Posterior cingulate gyrus (tissue), 11 donors: ENCODE results near the gene ZNF366.

Experiments
- DNase-seq, 10 donors: peaks; one replicate each; pipeline versions ENCODE4 v3.0.0 to v3.0.0-alpha.2; 2020 to 2021; ENCODE audit warnings: mixed read lengths in 3 of 10
- intact Hi-C: fragments of 100-400 bp; cut with DNase I; formaldehyde crosslinking; loops from one replicate; pipeline ENCODE4 v1.15.1; 2023

Gene ZNF366

GRCh38 chr5:72522607-72523006 is 15.4 kb upstream of the ZNF366 start:
- intact Hi-C loops, result no loop called here
- DNase-seq, result no peak

GRCh38 chr5:72519111-72519510 is 11.9 kb upstream of the ZNF366 start:
- intact Hi-C loops, result no loop called here
- no peak for DNase-seq

- no peak for DNase-seq
- intact Hi-C loops, result no loop called here
Measured at GRCh38 chr5:72518001-72518683, 10.9 kb upstream of the ZNF366 start.

GRCh38 chr5:72516916-72517315 is 9.7 kb upstream of the ZNF366 start:
- intact Hi-C loops, result no loop called here
- no peak for DNase-seq

GRCh38 chr5:72515211-72515610 is 8.0 kb upstream of the ZNF366 start:
- DNase-seq, result no peak
- intact Hi-C loops, result no loop called here

- DNase-seq, result no peak
- intact Hi-C loops, result no loop called here
Measured at GRCh38 chr5:72512593-72512860, 5.3 kb upstream of the ZNF366 start.

GRCh38 chr5:72511774-72512592 is 4.8 kb upstream of the ZNF366 start:
- intact Hi-C loops, result no loop called here
- DNase-seq, result no peak

- DNase-seq, result no peak
- intact Hi-C loops, result no loop called here
Measured at GRCh38 chr5:72511366-72511765, 4.2 kb upstream of the ZNF366 start.

GRCh38 chr5:72510610-72511181 is 3.5 kb upstream of the ZNF366 start:
- intact Hi-C loops, result no loop called here
- DNase-seq, result peak; percentile 20 to 92 (median 52)

GRCh38 chr5:72509401-72509800 is 2.2 kb upstream of the ZNF366 start:
- intact Hi-C loops, result no loop called here
- peak; percentile 27 to 93 (median 61) for DNase-seq

GRCh38 chr5:72508241-72509170 is 1.3 kb upstream of the ZNF366 start:
- intact Hi-C loops, result no loop called here
- DNase-seq, result no peak

- no peak for DNase-seq
Measured at GRCh38 chr5:72507907-72508238, 663 bp upstream of the ZNF366 start.

GRCh38 chr5:72506158-72506549 is 1.1 kb downstream of the ZNF366 start:
- DNase-seq, result no peak
- intact Hi-C loops, result no loop called here

More at GRCh38 chr5:72507907-72508238, 663 bp upstream of the ZNF366 start:
- intact Hi-C loops, result no loop called here

GRCh38 chr5:72505539-72506157 is 1.6 kb downstream of the ZNF366 start:
- intact Hi-C loops, result no loop called here
- DNase-seq, result no peak

GRCh38 chr5:72505016-72505415 is 2.2 kb downstream of the ZNF366 start:
- no peak for DNase-seq
- intact Hi-C loops, result no loop called here

GRCh38 chr5:72503888-72504491 is 3.2 kb downstream of the ZNF366 start:
- DNase-seq, result no peak
- intact Hi-C loops, result no loop called here

GRCh38 chr5:72501488-72501887 is 5.7 kb downstream of the ZNF366 start:
- intact Hi-C loops, result no loop called here
- no peak for DNase-seq

GRCh38 chr5:72499730-72500129 is 7.5 kb downstream of the ZNF366 start:
- intact Hi-C loops, result no loop called here
- no peak for DNase-seq

GRCh38 chr5:72499090-72499489 is 8.1 kb downstream of the ZNF366 start:
- intact Hi-C loops, result no loop called here
- DNase-seq, result no peak

GRCh38 chr5:72498284-72498683 is 8.9 kb downstream of the ZNF366 start:
- DNase-seq, result no peak
- intact Hi-C loops, result no loop called here
